Astrocyte of the spinal cord (primary cell): ENCODE measurements around the gene ZBTB16.

Experiments
- DNase-seq: peaks from one replicate; pipeline ENCODE4 v3.0.0; 2011; ENCODE audit warnings: low read depth, low spot score
- H3K4me3 ChIP-seq: 2 replicates; pipeline ENCODE4 v1.5.1; 2011; ENCODE audit warnings: low read depth, mild to moderate bottlenecking, low read length, moderate library complexity
- in situ Hi-C: cut with HindIII; loops from 2 replicates; pipeline ENCODE4 v1.10.0; 2017; ENCODE audit warnings: low sequenced_read_pairs
- TF ChIP-seq, protein P1 (sequence below): IDR thresholded peaks from 2 replicates; pipeline ENCODE4 v1.5.1; 2012; ENCODE audit warnings: low read depth, mild to moderate bottlenecking, low read length, inconsistent platforms

The ZBTB16 gene

DNA sequence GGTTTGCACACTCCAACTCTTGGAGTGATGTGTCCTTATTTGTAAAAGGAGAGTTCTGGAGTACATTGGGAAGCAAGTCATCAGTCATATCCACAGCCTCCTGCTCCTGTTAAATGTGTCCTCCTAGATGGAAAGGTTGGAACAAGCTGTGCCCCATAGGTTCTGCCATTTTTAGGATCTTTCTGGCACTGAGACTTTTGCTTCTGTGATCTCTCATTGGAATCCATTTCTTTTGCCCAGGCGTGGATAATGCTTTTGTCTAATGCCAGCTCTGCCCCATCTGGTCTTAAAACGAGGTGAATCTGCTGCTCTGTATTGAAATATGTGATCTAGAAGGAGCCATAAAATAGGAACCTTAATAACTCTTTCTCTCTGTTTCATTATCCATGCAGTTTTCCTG, 66.4 kb downstream of the ZBTB16 start:
- H3K4me3 ChIP-seq = no peak overlapping the region
- TF ChIP-seq, protein P1, sequence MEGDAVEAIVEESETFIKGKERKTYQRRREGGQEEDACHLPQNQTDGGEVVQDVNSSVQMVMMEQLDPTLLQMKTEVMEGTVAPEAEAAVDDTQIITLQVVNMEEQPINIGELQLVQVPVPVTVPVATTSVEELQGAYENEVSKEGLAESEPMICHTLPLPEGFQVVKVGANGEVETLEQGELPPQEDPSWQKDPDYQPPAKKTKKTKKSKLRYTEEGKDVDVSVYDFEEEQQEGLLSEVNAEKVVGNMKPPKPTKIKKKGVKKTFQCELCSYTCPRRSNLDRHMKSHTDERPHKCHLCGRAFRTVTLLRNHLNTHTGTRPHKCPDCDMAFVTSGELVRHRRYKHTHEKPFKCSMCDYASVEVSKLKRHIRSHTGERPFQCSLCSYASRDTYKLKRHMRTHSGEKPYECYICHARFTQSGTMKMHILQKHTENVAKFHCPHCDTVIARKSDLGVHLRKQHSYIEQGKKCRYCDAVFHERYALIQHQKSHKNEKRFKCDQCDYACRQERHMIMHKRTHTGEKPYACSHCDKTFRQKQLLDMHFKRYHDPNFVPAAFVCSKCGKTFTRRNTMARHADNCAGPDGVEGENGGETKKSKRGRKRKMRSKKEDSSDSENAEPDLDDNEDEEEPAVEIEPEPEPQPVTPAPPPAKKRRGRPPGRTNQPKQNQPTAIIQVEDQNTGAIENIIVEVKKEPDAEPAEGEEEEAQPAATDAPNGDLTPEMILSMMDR = no peak
- in situ Hi-C loops = no loop called here
- no peak for DNase-seq

DNA sequence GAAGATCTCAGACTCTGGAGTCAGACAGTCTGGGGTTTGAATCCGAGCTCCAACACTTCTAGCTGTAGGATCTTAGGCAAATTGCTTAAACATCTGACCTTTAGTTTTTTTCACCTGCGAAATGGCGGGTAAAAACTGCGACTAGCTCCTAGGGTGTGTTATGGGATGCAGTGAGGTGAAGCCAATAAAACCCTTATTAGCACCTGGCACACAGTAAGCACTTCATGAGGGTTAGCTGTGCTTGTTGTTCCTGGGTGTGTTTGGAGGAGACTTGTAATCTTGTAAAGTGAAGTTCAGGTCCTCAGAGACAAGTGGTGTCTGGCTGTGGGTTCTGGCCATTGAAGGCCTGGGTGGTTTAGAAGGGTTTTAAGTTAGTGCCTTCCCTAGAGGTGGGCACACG, 68.9 kb downstream of the ZBTB16 start:
- TF ChIP-seq, protein P1 = no peak
- DNase-seq = no peak
- H3K4me3 ChIP-seq = no peak overlapping the region
- in situ Hi-C loops = no loop called here

DNA sequence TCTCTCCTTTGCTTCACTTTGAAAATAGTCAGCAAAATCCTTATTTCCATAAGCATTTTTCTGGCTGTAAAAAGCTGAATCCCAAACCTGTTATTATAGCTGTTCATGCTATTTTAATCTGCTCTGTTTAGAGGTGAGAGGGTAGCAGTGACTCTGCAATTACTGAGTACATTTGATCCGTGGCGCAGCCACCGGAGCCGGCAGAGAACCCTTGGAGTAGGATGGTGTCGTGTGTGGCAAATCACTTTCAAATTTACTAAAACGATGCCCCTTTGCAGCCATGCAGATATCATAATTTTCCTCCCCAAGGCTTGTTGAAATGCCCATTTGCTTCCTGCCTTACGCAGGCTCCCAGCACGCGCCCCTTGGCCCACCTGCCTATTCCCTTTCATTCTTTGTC, 69.6 kb downstream of the ZBTB16 start:
- H3K4me3 ChIP-seq = no peak overlapping the region
- in situ Hi-C loops = no loop called here
- DNase-seq = no peak
- TF ChIP-seq, protein P1 = no peak

DNA sequence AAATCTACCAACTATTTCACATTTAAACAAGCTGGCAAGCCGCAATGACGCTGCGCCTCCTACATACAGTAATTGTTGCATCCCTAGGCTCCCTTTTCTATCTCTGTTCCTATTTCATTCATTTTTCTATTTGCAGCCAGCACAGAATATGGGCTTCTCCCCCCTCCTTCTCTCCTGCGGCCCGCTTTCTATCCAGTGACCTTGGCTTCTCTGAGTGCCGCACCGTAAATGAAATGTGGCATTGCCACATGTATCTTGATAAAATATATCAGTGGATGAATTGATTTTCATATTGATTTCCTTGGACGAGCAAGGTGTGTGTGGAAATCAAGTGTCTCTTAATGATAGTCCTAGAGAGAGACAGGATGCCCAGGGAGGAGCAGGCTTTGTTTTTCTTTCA, 70.2 kb downstream of the ZBTB16 start:
- no peak overlapping the region for H3K4me3 ChIP-seq
- TF ChIP-seq, protein P1 = no peak
- DNase-seq = no peak
- in situ Hi-C loops = no loop called here

DNA sequence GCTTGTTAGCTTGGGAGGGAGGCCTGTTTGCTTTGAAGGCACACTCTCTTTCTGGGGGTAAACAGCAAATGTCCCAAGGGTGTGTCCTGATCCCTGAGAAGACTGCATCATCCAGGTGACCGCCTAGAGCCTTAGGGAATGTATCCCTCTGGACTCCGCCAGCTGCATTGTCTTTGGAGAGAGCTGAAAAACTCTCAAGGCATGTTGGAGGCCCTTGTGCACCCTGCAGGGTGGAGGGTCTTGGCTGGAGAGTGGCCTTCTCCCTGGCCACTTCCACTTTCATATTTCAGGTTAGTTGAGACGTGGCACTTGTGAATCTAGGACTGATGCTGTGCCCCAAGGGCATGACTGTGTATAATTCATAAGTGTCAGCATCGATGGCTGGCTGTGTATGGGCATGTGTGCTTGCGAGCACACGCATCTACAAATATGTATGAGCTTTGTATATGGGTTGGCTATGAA, 70.6 kb downstream of the ZBTB16 start:
- in situ Hi-C loops = no loop called here
- no peak for DNase-seq
- TF ChIP-seq, protein P1 = no peak
- H3K4me3 ChIP-seq = no peak overlapping the region

DNA sequence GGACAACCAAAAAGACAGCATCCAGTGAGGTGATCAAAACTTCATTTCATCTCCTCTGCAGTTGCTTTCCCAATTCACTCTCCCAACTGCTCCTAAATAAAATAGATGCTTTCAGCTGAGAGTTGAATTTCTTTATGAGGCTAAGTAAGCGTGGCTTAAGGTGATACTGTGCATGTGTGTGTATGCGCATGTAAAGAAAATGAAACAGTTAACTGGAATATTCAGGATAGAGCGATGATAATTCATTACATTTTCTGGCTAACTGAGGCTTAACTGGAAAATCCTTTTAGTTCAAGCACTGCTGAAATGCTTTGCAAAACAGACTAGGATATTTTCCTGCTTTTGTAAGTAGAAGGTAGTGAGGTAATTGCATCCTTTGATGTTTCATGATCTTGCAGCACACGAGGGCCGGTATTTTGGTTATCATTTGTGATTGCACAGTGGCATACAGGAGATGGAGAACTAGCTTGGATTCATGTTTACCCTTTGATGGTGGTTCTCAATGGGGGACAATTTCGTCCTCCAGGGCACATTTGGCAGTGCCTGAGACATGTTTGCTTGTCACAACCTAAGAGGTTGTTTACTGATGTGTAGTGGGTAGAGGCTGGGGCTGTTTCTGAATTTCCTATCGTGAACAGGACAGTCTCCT, 71.2 kb downstream of the ZBTB16 start:
- H3K4me3 ChIP-seq = no peak overlapping the region
- in situ Hi-C loops = no loop called here
- no peak for DNase-seq
- TF ChIP-seq, protein P1 = no peak
